K562 (cell line): ENCODE data around the gene COX6B1. TPM values are rescaled to one million over a fixed set of nuclear protein-coding genes. Genes with fewer than 3 reads are reported as not detected.
A peak's percentile ranks its signal among the peaks of the same experiment; 100 is the strongest.

Experiments
- BMI1 ChIP-seq: fragments of 150-350 bp; IDR thresholded peaks from 2 replicates; pipeline ENCODE4 v1.6.1; 2014; ENCODE audit warnings: low read length
- CHD2 ChIP-seq: IDR thresholded peaks from 2 replicates; pipeline ENCODE4 v1.6.1; 2011; ENCODE audit warnings: low read depth, low read length
- HBP1 ChIP-seq: fragments of 450-650 bp; formaldehyde crosslinking; IDR thresholded peaks from 2 replicates; pipeline ENCODE4 v1.4.0; 2022; ENCODE audit warnings: missing genetic modification characterization
- HDGF ChIP-seq: fragments of 450-650 bp; IDR thresholded peaks from 2 replicates; pipeline ENCODE4 v1.6.1; 2016
- LARP7 ChIP-seq: fragments of 450-650 bp; IDR thresholded peaks from 2 replicates; pipeline ENCODE4 v1.6.1; 2016
- NRF1 ChIP-seq, 2 experiments: fragments of 450-650 bp; IDR thresholded peaks in 1 of 2; conservative IDR thresholded peaks in 1 of 2; 2 replicates each; pipeline ENCODE4 v1.6.1; 2014; ENCODE audit warnings: mild to moderate bottlenecking in 2 of 2
- SMC3 ChIP-seq: conservative IDR thresholded peaks from 2 replicates; pipeline ENCODE4 v1.6.1; 2011; ENCODE audit warnings: low read depth, low read length, improper control_type of control experiment; ENCODE audit not compliant: insufficient read depth
- TEAD4 ChIP-seq, 2 experiments: sonication (generic) in 1 of 2; formaldehyde crosslinking in 1 of 2; IDR thresholded peaks; 2 replicates each; pipeline versions ENCODE4 v1.6.1 to v1.8.0; 2012 to 2022; ENCODE audit warnings: borderline replicate concordance in 1 of 2, inconsistent platforms in 1 of 2, low read length in 1 of 2, mild to moderate bottlenecking in 1 of 2, missing genetic modification reagents in 1 of 2
- USF1 ChIP-seq: sonication (generic); formaldehyde crosslinking; IDR thresholded peaks from 2 replicates; pipeline ENCODE4 v1.9.0; 2022; ENCODE audit warnings: mild to moderate bottlenecking, missing genetic modification reagents
- VEZF1 ChIP-seq: fragments of 200-800 bp; sonication (Bioruptor generic); IDR thresholded peaks from 2 replicates; pipeline ENCODE4 v1.6.1; 2017; ENCODE audit warnings: missing genetic modification characterization, missing compliant biosample characterization
- ZBTB49 ChIP-seq: sonication (generic); formaldehyde crosslinking; IDR thresholded peaks from 2 replicates; pipeline ENCODE4 v1.8.0; 2022; ENCODE audit warnings: missing genetic modification reagents, mild to moderate bottlenecking, borderline replicate concordance
- ZHX1 ChIP-seq: fragments of 150-350 bp; conservative IDR thresholded peaks from 2 replicates; pipeline ENCODE4 v1.6.1; 2014; ENCODE audit warnings: low read length
- ZKSCAN8 ChIP-seq: fragments of 200-800 bp; sonication (Bioruptor generic); IDR thresholded peaks from 2 replicates; pipeline ENCODE4 v1.6.1; 2016; ENCODE audit warnings: missing genetic modification characterization, missing compliant biosample characterization
- ZNF143 ChIP-seq: sonication (generic); formaldehyde crosslinking; IDR thresholded peaks from 2 replicates; pipeline ENCODE4 v1.9.0; 2022; ENCODE audit warnings: mild to moderate bottlenecking, missing genetic modification reagents
- ZNF184 ChIP-seq: sonication (generic); formaldehyde crosslinking; IDR thresholded peaks from 2 replicates; pipeline ENCODE4 v1.5.0; 2020; ENCODE audit warnings: missing genetic modification reagents
- ZNF444 ChIP-seq: fragments of 250-450 bp; sonication (Bioruptor Pico); IDR thresholded peaks from 2 replicates; pipeline ENCODE4 v1.4.0; 2020; ENCODE audit warnings: mild to moderate bottlenecking, moderate library complexity
- ZNF445 ChIP-seq: fragments of 250-450 bp; sonication (Bioruptor Pico); IDR thresholded peaks from 2 replicates; pipeline ENCODE4 v1.4.0; 2020; ENCODE audit warnings: low read depth, mild to moderate bottlenecking, moderate library complexity
- ZNF707 ChIP-seq: fragments of 250-450 bp; sonication (Bioruptor Pico); conservative IDR thresholded peaks from 2 replicates; pipeline ENCODE4 v1.8.0; 2022; ENCODE audit warnings: inconsistent platforms, mild to moderate bottlenecking, moderate library complexity
- ZNF764 ChIP-seq: fragments of 250-450 bp; sonication (Bioruptor Pico); IDR thresholded peaks from 2 replicates; pipeline ENCODE4 v1.4.0; 2020; ENCODE audit warnings: low read depth, mild to moderate bottlenecking, moderate library complexity
- polyA plus RNA-seq, 8 experiments: library from polyadenylated mRNA; depleted of rRNA in 4 of 8; stranded (reverse) in 5 of 8; unstranded in 3 of 8; fragments of >200 nt; fragmentation: Nextera tagmentation in 2 of 8; fragmentation: Illumina TruSeq in 1 of 8; extraction: Ambion mirVana in 2 of 8; extraction: Trizol in 1 of 8; gene quantifications; 2 replicates each; pipeline versions ENCODE4 v1.2.1 to v1.2.3, GENCODE V29; 2011 to 2014; ENCODE audit warnings: inconsistent platforms in 1 of 8, missing spikeins in 1 of 8
- total RNA-seq, 7 experiments: library from RNA; depleted of rRNA in 6 of 7; stranded (reverse); fragments of >200 nt in 6 of 7; fragmentation: Illumina TruSeq in 2 of 7; extraction: Trizol in 2 of 7; gene quantifications; 2 replicates each; pipeline versions ENCODE4 v1.2.1 to v1.2.3, GENCODE V29; 2011 to 2021; ENCODE audit warnings: low replicate concordance in 1 of 7

The COX6B1 gene
- total and polyA plus RNA-seq, 9 of the 15 experiments (the other 6 are each of a cell fraction or from before 2014, with no cell fraction given): 777 to 2,393 (median 1,219) TPM

- TF ChIP-seq ZNF764 (CRISPR knock-in tag) (no peak), ZNF445 (CRISPR knock-in tag) (no peak), ZNF184 (CRISPR knock-in tag) (no peak), NRF1 (conservative IDR thresholded peaks at IDR 0.05 in 1 of 2, IDR thresholded peaks at IDR 0.05 in 1 of 2) (no peak), USF1 (CRISPR knock-in tag) (no peak), HDGF (0 out of 2 replicates have a peak, but pooled peaks have one; percentile 21), ZNF707 (no peak), SMC3 (peak; percentile 99), ZBTB49 (CRISPR knock-in tag) (no peak), BMI1 (no peak), LARP7 (0 out of 2 replicates have a peak, but pooled peaks have one; percentile 28), HBP1 (CRISPR knock-in tag) (peak; percentile 97), CHD2 (no peak), ZHX1 (peak; percentile 50; the same call in 1 of the 2 replicates), ZNF444 (CRISPR knock-in tag) (no peak), VEZF1 (peak; percentile 59), ZKSCAN8 (CRISPR knock-in tag) (no peak), TEAD4 (IDR thresholded peaks at IDR 0.05; ENCODE audit: low read length) (no peak), TEAD4 (CRISPR knock-in tag; IDR thresholded peaks at IDR 0.05; ENCODE audit: borderline replicate concordance) (no peak), ZNF143 (no peak; the same call in 1 of the 2 replicates)
Observed at GRCh38 chr19:35693835-35694599, 45.9 kb downstream of the COX6B1 start (continued).
